ENCODE measurements around the gene GAL3ST1. TPM values are rescaled to one million over a fixed set of nuclear protein-coding genes. Genes with fewer than 3 reads are reported as not detected.

Gene GAL3ST1
- total RNA-seq, 1 donor from 2014 or later, result 3.0 TPM

GRCh38 chr22:30538280-30538679, 36.2 kb downstream of the GAL3ST1 start:
- DNase-seq (ENCODE audit: low spot score), result no peak
- no peaks in the 10 kb centered on the region for H3K36me3 Mint-ChIP-seq (ENCODE audit: low read depth, unreplicated experiment)
- H3K4me3 Mint-ChIP-seq (ENCODE audit: unreplicated experiment), result no peak overlapping the region
- no peaks in the 10 kb centered on the region for H3K9me3 Mint-ChIP-seq (ENCODE audit: unreplicated experiment)
- peaks cover 5% of the 10 kb centered on the region for H3K4me1 Mint-ChIP-seq (ENCODE audit: unreplicated experiment)
- peaks cover 5% of the 10 kb centered on the region for H3K27me3 Mint-ChIP-seq (ENCODE audit: unreplicated experiment)
- H3K27ac Mint-ChIP-seq (ENCODE audit: unreplicated experiment), result no peak overlapping the region
- TF ChIP-seq, protein P1, sequence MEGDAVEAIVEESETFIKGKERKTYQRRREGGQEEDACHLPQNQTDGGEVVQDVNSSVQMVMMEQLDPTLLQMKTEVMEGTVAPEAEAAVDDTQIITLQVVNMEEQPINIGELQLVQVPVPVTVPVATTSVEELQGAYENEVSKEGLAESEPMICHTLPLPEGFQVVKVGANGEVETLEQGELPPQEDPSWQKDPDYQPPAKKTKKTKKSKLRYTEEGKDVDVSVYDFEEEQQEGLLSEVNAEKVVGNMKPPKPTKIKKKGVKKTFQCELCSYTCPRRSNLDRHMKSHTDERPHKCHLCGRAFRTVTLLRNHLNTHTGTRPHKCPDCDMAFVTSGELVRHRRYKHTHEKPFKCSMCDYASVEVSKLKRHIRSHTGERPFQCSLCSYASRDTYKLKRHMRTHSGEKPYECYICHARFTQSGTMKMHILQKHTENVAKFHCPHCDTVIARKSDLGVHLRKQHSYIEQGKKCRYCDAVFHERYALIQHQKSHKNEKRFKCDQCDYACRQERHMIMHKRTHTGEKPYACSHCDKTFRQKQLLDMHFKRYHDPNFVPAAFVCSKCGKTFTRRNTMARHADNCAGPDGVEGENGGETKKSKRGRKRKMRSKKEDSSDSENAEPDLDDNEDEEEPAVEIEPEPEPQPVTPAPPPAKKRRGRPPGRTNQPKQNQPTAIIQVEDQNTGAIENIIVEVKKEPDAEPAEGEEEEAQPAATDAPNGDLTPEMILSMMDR (IDR thresholded peaks at IDR 0.05; ENCODE audit: unreplicated experiment), result no peak

DNA sequence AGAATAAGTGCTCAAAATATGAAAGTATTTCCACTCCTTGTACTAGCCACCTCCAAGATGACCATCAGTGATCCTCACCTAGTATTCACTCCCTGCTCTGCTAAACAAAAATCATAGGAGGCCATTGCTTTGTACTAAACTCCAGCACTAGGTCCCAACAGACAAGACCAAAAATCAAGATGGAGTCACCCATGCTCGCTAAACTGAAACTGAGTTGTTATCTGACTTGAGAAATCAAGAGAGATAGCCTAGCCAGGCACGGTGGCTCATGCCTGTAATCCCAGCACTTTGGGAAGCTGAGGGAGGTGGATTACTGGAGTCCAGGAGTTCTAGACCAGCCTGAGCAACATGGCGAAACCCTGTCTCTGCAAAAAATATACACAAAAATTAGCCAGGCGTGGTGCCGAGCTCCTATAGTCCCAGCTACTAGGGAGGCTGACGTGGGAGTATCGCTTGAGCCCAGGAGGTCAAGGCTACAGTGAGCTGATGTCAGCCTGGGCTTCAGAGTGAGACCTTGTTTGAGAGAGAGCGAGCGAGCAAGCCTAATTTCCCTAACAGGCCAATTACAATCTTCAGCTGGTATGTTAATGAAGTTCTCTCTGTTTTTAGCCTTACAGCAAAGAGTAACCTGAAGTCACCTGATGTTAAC, 37.3 kb downstream of the GAL3ST1 start:
- no peak for DNase-seq (ENCODE audit: low spot score)
- Mint-ChIP-seq H3K4me3 (ENCODE audit: unreplicated experiment) (no peak overlapping the region), H3K36me3 (ENCODE audit: low read depth, unreplicated experiment) (no peaks in the 10 kb centered on the region), H3K27ac (ENCODE audit: unreplicated experiment) (no peak overlapping the region), H3K9me3 (ENCODE audit: unreplicated experiment) (no peaks in the 10 kb centered on the region), H3K4me1 (ENCODE audit: unreplicated experiment) (peaks cover 2% of the 10 kb centered on the region), H3K27me3 (ENCODE audit: unreplicated experiment) (peaks cover 4% of the 10 kb centered on the region)
- TF ChIP-seq, protein P1 (IDR thresholded peaks at IDR 0.05; ENCODE audit: unreplicated experiment), result no peak

- no peak overlapping the region for H3K4me3 Mint-ChIP-seq (ENCODE audit: unreplicated experiment)
- H3K27me3 Mint-ChIP-seq (ENCODE audit: unreplicated experiment), result peaks cover 7% of the 10 kb centered on the region
- H3K9me3 Mint-ChIP-seq (ENCODE audit: unreplicated experiment), result no peaks in the 10 kb centered on the region
- H3K4me1 Mint-ChIP-seq (ENCODE audit: unreplicated experiment), result peaks cover 2% of the 10 kb centered on the region
- no peak overlapping the region for H3K27ac Mint-ChIP-seq (ENCODE audit: unreplicated experiment)
- no peak for DNase-seq (ENCODE audit: low spot score)
- TF ChIP-seq, protein P1 (IDR thresholded peaks at IDR 0.05; ENCODE audit: unreplicated experiment), result no peak
- no peaks in the 10 kb centered on the region for H3K36me3 Mint-ChIP-seq (ENCODE audit: low read depth, unreplicated experiment)
Measured at GRCh38 chr22:30535182-30535581, 39.3 kb downstream of the GAL3ST1 start.

DNA sequence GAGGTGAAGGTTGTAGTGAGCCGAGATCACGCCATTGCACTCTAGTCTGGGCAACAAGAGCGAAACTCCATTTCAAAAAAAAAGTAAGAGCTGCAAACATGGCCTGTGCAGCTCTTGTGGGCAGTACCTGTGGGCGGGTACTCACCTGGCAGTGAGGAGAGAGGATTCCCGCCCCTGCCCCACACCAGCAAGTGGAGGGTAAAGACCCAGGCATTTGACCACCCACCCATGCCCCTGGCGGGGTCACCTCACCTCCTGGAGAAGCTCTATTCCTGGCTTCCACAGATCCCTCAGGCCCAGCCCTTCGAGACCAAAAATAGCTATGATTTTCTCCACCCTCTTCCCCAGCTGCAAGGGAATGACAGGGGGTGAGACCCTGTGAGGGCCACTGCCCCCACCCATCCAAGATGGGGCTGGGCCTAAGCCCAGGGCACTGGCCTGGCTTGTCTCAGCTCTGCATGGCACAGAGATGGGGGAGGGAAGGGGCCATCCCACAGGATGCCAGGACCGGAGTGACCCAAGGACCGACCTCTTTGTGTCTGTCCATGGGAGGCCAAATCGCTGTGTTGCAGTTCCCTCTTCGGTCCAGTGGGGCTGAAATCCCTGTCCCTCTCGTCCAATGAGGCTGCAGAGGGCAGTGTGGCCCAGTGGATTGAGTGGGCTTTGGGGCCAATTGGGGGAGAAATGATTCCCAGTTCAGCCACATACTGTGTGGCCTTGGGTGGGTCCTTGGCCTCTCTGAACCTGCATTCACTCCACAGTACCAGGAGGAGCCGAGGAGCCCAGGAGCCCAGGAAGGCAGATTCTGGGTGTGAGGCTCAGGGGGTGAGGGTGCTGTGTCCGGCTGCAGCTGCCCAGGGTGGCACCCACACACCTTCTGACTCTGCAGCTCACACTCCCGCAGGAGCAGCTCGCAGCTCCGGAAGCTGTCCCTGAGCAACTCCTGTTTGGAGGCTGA, 42.5 kb downstream of the GAL3ST1 start:
- peaks cover 7% of the 10 kb centered on the region for H3K27me3 Mint-ChIP-seq (ENCODE audit: unreplicated experiment)
- peaks cover 2% of the 10 kb centered on the region for H3K4me1 Mint-ChIP-seq (ENCODE audit: unreplicated experiment)
- no peak overlapping the region for H3K27ac Mint-ChIP-seq (ENCODE audit: unreplicated experiment)
- H3K36me3 Mint-ChIP-seq (ENCODE audit: low read depth, unreplicated experiment), result no peaks in the 10 kb centered on the region
- H3K4me3 Mint-ChIP-seq (ENCODE audit: unreplicated experiment), result no peak overlapping the region
- DNase-seq (ENCODE audit: low spot score), result no peak
- TF ChIP-seq, protein P1 (IDR thresholded peaks at IDR 0.05; ENCODE audit: unreplicated experiment), result no peak
- no peaks in the 10 kb centered on the region for H3K9me3 Mint-ChIP-seq (ENCODE audit: unreplicated experiment)

- no peaks in the 10 kb centered on the region for H3K36me3 Mint-ChIP-seq (ENCODE audit: low read depth, unreplicated experiment)
- no peaks in the 10 kb centered on the region for H3K9me3 Mint-ChIP-seq (ENCODE audit: unreplicated experiment)
- no peaks in the 10 kb centered on the region for H3K4me1 Mint-ChIP-seq (ENCODE audit: unreplicated experiment)
- no peak overlapping the region for H3K27ac Mint-ChIP-seq (ENCODE audit: unreplicated experiment)
- no peak overlapping the region for H3K4me3 Mint-ChIP-seq (ENCODE audit: unreplicated experiment)
- TF ChIP-seq, protein P1 (IDR thresholded peaks at IDR 0.05; ENCODE audit: unreplicated experiment), result no peak
- no peak for DNase-seq (ENCODE audit: low spot score)
- H3K27me3 Mint-ChIP-seq (ENCODE audit: unreplicated experiment), result peaks cover 4% of the 10 kb centered on the region
Measured at GRCh38 chr22:30526656-30527055, 47.8 kb downstream of the GAL3ST1 start.
